WERI-Rb-1 (cell line): ENCODE data around the gene TRIM40.

Source experiments
- DNase-seq: peaks from one replicate; pipeline ENCODE4 v3.0.0-alpha.2; 2020
- H3K27ac ChIP-seq: fragments of 250-450 bp; sonication (Bioruptor Pico); 2 replicates; pipeline ENCODE4 v1.5.1; 2020; ENCODE audit warnings: mild to moderate bottlenecking, moderate library complexity
- H3K27me3 ChIP-seq: fragments of 250-450 bp; sonication (Bioruptor Pico); 2 replicates; pipeline ENCODE4 v1.5.1; 2021; ENCODE audit warnings: mild to moderate bottlenecking, low read depth, moderate library complexity; ENCODE audit not compliant: insufficient read depth, severe bottlenecking
- H3K36me3 ChIP-seq: fragments of 250-450 bp; sonication (Bioruptor Pico); 2 replicates; pipeline ENCODE4 v1.5.1; 2020; ENCODE audit warnings: mild to moderate bottlenecking, moderate library complexity
- H3K4me3 ChIP-seq: 2 replicates; pipeline ENCODE4 v1.5.1; 2011; ENCODE audit warnings: low read depth, mild to moderate bottlenecking, control low read depth, low read length
- H3K9me3 ChIP-seq: fragments of 250-450 bp; sonication (Bioruptor Pico); 2 replicates; pipeline ENCODE4 v1.5.1; 2021; ENCODE audit warnings: mild to moderate bottlenecking, moderate library complexity; ENCODE audit not compliant: severe bottlenecking
- CTCF ChIP-seq: IDR thresholded peaks from 2 replicates; pipeline ENCODE4 v1.5.1; 2011; ENCODE audit warnings: low read depth, mild to moderate bottlenecking, control low read depth, inconsistent platforms, low read length

The TRIM40 gene

GRCh38 chr6:30157999-30158398 is 22.1 kb downstream of the TRIM40 start:
- Histone ChIP-seq H3K4me3 (no peak overlapping the region), H3K9me3 (no peaks in the 10 kb centered on the region), H3K36me3 (no peaks in the 10 kb centered on the region), H3K27me3 (peaks cover 86% of the 10 kb centered on the region), H3K27ac (no peak overlapping the region)
- no peak for TF ChIP-seq CTCF
- DNase-seq, result no peak

- Histone ChIP-seq H3K27me3 (peaks cover 86% of the 10 kb centered on the region), H3K9me3 (no peaks in the 10 kb centered on the region), H3K27ac (no peak overlapping the region), H3K36me3 (no peaks in the 10 kb centered on the region), H3K4me3 (no peak overlapping the region)
- TF ChIP-seq CTCF, result no peak
- no peak for DNase-seq
Measured at GRCh38 chr6:30158475-30159040, 22.6 kb downstream of the TRIM40 start.

GRCh38 chr6:30160008-30160784 is 24.3 kb downstream of the TRIM40 start:
- no peaks in the 10 kb centered on the region for H3K36me3 ChIP-seq
- no peak overlapping the region for H3K27ac ChIP-seq
- no peak for DNase-seq
- no peak for TF ChIP-seq CTCF
- H3K9me3 ChIP-seq, result no peaks in the 10 kb centered on the region
- H3K27me3 ChIP-seq, result peaks cover 85% of the 10 kb centered on the region
- no peak overlapping the region for H3K4me3 ChIP-seq

- H3K27ac ChIP-seq, result no peak within 1 kb of the TSS
- no peak for TF ChIP-seq CTCF
- H3K27me3 ChIP-seq, result peaks cover 78% of the 10 kb centered on the region
- no peaks in the 10 kb centered on the region for H3K36me3 ChIP-seq
- DNase-seq, result no peak
- no peak within 1 kb of the TSS for H3K4me3 ChIP-seq
- H3K9me3 ChIP-seq, result no peaks in the 10 kb centered on the region
Measured at GRCh38 chr6:30160785-30161531, 25.0 kb downstream of the TRIM40 start, which contains the start of gene TRIM10. Gene TRIM10 (minus strand): TSS chr6:30161211. CDS start chr6:30160858, 353 bp downstream.

GRCh38 chr6:30162265-30163089 is 26.5 kb downstream of the TRIM40 start:
- TF ChIP-seq CTCF, result no peak
- Histone ChIP-seq H3K27me3 (peaks cover 80% of the 10 kb centered on the region), H3K9me3 (no peaks in the 10 kb centered on the region), H3K4me3 (no peak overlapping the region), H3K27ac (no peak overlapping the region), H3K36me3 (no peaks in the 10 kb centered on the region)
- DNase-seq, result no peak
